Stimulated activated CD4-positive, alpha-beta T cell treated with anti-CD3 and anti-CD28 coated beads, Interleukin-15, amount 100 ng/mL, for 48 hours (primary cell): Measurements from ENCODE around the gene GOLGA8B.
A peak's percentile ranks its signal among the peaks of the same experiment; 100 is the strongest.
"Not testable (repeated sequence)": the region's sequence is repeated elsewhere in the genome, so short reads cannot be mapped to it uniquely, and the experiment has no call there.

Experiments used
- DNase-seq, 2 donors: peaks; one replicate each; pipeline ENCODE4 v3.0.0-alpha.2; 2020; ENCODE audit warnings: low read depth in 2 of 2

The GOLGA8B gene, protein sequence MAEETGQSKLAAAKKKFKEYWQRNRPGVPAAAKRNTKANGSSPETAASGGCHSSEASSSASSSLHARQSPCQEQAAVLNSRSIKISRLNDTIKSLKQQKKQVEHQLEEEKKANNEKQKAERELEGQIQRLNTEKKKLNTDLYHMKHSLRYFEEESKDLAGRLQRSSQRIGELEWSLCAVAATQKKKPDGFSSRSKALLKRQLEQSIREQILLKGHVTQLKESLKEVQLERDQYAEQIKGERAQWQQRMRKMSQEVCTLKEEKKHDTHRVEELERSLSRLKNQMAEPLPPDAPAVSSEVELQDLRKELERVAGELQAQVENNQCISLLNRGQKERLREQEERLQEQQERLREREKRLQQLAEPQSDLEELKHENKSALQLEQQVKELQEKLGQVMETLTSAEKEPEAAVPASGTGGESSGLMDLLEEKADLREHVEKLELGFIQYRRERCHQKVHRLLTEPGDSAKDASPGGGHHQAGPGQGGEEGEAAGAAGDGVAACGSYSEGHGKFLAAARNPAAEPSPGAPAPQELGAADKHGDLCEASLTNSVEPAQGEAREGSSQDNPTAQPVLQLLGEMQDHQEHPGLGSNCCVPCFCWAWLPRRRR

DNA sequence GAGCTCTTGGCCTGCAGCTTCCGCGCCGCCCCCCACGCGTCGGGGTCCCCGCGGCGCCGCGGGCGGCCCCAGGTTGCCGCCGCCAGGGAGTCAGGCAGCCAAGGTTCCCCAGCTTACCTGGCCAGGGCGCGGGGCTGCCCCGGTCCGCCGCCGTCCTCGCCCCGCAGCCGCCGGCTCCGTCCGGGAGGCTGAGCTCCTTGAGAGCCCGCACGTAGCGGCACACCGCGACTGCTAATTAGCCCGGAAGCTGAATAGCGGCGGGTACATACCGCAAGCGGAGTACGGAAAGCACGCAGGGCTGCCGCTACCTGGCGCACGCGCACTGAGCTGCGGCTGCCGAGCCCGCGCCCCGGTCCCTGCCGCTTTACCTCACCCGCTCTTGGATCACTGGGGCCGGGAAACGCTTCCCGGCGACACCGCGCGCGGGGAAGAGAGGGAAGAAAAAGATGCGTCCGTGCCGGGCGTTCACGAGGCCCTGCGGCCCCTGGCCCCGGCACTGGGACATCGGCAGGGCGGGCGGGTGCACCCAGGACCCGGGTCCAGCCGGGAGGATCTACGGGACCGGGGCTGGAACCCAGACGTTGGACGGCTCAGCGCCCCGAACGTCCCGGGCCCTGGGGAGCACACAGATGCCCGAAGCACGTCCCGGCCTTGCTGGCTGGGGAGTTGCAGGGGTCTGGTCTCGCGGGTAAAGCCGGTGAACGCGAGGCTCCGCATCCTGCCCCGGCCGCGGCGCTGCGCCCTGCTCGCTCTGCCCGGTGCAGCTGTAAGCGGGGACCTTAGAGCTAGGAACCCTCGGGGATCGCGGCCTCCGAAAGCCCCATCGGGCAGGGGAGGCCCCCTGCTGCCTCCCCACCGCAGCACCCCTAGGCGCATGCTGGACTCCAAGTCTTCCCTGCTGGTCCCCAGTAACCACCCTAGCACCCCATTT, at the start of gene GOLGA8B:
Gene GOLGA8B (minus strand): TSS at position 253 of the 931 bp plus-strand sequence. CDS start 47,739 bp downstream, outside the sequence.
- peak; percentile 57 to 63 for DNase-seq

- DNase-seq = not testable (repeated sequence)
These were observed 49.7 kb upstream of the GOLGA8B start for GRCh38 chr15:34633165-34633564.

DNA sequence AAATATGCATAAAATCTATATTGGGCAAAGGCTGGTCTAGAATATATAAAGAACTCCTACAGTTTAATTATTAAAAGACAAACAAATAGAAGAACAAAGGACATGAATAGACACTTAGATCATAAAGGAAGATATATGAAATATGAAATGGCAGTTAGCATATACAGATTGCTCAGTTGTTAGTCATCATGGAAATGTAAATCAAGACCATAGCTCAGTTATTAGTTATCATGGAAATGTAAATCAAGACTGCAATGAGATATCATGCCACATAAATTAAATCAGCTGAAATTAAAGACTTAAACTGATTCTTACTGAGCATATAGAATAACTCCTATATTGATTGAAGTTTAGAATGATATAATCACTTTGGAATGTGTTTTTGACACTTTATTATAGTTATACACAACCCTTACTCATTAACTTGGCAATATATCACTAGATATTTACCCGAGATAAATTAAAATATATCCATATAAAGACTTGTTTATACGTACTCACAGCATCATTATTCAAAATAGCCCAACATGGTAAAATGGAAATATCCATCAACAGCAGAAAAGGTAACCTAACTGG, 45.2 kb upstream of the GOLGA8B start:
- DNase-seq = no peak

DNA sequence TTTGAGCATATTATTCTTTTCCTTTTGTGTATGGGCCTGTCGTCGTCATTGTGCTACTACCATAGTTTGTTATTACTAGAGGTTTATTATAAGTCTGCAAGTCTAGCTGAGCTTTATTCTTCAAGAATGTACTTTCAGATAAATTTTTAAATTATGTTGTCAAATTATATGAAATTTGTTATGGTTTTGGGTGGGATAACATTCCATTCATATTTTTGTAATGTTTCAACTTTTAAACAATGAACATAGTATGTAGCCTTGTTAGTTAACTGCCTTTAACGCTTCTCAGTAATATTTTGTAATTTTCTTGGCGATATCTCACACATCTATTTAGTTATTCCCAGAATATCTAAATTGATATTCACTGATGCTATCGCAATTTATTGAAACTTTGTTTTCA, 41.6 kb upstream of the GOLGA8B start:
- no peak for DNase-seq

DNA sequence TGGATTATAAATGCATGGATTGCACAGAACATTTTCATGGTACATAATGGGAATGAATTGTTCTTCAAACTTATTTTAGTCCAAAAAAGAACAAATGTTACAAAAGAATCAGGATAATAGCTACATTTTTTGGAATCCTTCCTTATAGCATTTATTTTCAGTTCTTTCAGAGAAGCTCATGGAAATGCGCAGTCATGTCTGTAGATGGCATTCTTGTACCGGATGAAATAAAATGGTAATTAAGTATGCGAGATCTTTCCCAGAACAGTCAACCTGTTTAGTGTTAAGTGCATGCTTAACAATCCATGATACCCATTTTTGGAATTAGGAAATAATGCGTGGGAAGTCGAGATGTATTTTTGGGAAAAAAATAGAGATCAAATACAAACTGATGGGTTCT, 38.2 kb upstream of the GOLGA8B start:
- DNase-seq = no peak

DNA sequence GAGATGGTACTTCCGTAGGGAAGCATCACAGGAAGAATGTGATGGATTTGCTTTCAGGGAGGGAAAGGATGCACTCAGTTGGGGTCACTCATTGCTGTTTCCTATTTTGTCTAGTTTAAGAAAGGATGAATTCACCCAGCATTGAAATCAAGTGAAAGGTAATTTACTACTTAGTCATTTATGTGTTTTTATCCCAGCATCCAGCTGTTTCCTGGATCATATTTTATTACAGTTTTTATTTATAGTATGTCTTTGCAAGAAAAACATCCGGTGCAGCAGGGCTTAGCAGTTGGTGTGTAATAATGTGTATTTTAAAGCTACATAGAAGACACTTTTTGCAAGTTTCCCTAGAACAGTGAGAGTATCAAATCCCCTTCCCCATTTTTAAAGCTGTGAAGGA, 37.4 kb upstream of the GOLGA8B start:
- no peak for DNase-seq

- no peak for DNase-seq
These were observed 36.7 kb upstream of the GOLGA8B start for GRCh38 chr15:34620142-34620541.

DNA sequence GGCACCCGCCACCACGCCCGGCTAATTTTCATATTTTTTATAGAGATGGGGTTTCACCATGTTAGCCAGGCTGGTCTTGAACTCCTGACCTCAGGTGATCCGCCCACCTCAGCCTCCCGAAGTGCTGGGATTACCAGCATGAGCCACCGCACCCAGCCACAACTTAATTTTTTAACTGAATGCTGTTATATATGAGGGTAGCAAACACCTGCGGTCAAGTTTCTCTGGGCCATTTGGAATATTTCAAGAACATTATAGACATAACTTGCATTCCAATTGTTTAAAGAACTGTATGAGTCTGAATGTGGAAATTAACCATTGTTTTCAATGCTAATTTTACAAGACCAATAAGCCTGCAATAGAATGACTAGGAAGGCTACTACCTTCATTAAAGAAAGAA, 35.7 kb upstream of the GOLGA8B start:
- no peak for DNase-seq

DNA sequence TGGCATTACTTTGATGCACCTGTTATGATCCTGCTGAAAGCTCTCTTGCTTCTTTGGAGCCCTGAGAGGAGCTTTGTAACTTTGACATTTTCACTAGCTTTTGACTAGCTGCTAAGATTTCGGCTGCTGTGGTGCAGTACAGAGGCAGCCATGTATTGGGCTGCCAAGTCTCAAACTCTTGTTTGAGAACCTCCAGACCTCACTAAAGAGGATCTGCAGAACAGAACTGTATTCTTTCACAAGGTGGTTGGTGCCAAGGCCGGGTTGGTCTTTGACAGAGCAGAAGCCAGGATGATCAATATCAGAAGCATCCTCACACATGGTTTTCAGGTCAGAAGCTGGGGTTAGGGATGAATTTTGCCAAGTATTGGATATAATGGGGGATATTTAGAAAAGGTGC, 34.6 kb upstream of the GOLGA8B start:
- DNase-seq = no peak

DNA sequence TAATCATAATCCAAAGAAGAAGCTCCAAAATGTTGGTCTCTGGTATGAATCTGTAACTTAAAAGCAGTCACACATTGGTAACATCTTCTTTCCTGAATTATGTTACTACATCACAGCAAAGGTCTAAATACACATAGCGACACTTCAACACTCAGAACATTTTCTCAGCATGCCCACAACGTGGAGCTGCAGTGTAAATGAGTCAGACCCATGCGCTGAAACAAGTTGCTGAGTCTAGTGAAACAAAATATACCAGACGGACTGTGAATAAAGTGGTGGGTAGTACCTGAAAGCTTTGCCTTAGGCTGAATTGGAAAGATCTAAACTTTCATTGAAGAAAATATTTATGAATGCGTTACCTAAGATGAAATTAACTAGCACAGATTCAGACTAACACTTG, 33.2 kb upstream of the GOLGA8B start:
- no peak for DNase-seq

GRCh38 chr15:34613997-34614396, 30.5 kb upstream of the GOLGA8B start:
- no peak for DNase-seq

DNA sequence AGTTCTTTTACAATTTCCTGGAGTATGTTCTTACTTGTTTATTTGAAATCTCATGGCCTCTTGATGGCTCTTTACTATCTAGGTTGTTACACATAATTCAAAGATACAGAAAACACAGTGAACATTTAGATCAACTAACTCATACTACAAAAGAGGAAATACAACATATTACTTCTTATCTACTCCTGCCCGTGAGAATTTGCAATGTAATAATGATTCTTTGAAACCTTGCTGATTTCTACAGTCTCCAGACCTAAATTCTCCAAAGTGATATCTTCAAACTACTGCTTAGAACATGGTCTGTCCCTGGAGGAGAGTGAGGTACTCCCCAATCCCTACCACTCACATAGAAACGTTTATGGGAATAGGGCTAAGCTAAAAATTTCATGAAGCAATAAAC, 29.9 kb upstream of the GOLGA8B start:
- no peak for DNase-seq

DNA sequence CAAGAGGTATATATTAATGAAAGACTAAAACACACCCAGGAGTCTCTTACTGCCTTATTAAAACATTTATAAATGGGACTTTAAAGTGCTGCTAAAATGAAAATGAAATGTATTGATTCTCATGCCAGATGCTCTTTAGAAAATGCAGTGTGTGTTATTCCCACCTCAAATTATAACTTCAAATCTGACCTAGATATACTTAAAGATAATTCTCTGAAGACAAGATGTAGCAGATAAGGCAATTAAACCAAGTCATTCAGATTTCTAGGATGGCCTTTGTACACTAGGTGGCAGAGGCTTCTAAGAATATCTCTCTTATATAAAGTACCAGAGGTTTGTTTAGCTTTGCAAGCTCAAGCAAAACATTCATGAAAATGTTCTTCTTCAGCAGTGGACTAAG, 26.9 kb upstream of the GOLGA8B start:
- no peak for DNase-seq

GRCh38 chr15:34609102-34610057, 25.9 kb upstream of the GOLGA8B start:
- no peak for DNase-seq

DNA sequence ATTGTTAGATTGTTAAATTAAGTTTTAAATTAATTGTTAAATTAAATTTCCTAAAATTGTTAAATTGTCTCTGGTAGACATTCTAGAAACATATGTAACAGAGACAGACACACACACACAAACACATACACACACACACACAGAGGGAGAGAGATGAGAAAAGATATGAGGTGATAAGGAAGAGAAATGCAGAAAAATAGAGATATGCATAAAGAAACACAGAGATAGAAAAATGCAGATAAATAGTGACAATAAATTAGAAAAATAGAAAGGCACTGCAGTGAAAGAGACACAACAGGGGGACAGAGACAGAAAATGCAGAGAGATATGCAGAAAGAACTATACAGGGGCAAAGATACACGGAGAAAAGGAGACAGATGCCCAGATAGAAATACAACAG, 25.1 kb upstream of the GOLGA8B start:
- DNase-seq = no peak

DNA sequence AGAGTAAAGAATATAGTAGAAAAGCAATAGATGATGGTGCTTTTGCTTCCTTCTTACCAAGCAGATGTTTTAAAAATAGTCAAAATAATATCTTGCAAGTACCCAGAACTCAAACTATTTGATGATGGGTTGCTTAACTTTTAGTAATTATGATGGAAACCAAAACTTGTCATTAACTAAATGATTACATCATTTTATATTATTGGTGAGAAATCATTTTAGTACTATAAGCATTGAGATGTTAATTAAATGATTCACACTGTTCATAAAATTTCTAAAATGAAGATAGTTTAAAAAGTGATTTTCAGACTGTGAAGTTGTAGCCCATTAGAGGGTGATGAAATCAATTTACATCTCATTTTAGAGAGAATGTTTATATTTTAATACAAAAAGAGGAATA, 24.4 kb upstream of the GOLGA8B start:
- no peak for DNase-seq

- DNase-seq = no peak
These were observed 23.1 kb upstream of the GOLGA8B start for GRCh38 chr15:34606545-34606944.

- DNase-seq = no peak
These were observed 22.7 kb upstream of the GOLGA8B start for GRCh38 chr15:34606131-34606530.

DNA sequence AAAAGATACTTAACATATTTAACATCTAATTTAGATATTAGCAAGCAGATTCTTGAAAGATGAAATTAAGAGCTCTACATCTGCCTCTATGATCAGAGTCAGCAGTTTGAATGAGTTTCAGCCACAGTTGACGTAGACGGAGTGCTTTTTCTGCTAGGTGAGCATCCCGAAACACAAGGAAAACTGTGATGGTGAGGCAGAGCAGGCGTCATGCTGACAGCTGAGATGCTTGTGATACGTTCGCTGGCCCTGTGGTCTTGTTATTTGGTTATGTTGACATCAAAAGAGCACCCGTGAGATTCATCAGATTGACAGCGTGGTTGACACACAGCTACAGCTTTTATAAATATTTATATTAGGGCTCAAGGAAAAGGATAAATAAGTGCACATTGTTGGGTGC, 19.6 kb upstream of the GOLGA8B start:
- DNase-seq = no peak

DNA sequence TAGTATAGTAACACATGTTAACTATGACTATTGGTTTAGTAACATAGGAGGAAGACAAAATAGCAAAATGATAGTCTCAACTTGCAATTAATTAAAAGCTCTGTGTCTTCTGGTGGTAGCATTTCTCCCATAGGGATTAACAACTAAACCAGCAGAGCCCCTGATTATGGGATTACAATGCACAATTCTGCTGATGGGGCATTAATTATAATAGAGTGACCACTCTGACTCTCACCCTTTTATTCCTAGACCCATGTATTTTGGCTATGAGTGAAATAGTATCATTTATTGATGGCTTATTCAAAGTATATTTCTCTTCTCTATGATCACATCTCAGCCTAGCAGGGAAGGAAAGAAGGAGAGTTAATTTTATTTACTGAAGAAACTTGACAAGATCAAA, 17.5 kb upstream of the GOLGA8B start:
- DNase-seq = no peak
